OCI-LY3 (cell line): ENCODE measurements around the gene F5.

ENCODE experiments used
- H2AFZ ChIP-seq: fragments of 200-600, 300-600 bp; shearing (Covaris generic); 2 replicates; pipeline ENCODE4 v1.6.0; 2014; ENCODE audit warnings: antibody characterized with exemption, low read depth, low read length
- H3K27ac ChIP-seq: fragments of 200-600, 300-600 bp; sonication (generic); 2 replicates; pipeline ENCODE4 v1.5.1; 2014; ENCODE audit warnings: mild to moderate bottlenecking, low read length, moderate library complexity, mixed read lengths
- H3K27me3 ChIP-seq: fragments of 200-600, 300-600 bp; sonication (generic); 2 replicates; pipeline ENCODE4 v1.6.1; 2014; ENCODE audit warnings: low read depth, low read length, mixed read lengths
- H3K36me3 ChIP-seq: fragments of 200-600, 300-600 bp; sonication (generic); replicated peaks from 2 replicates; pipeline ENCODE3; 2014; ENCODE audit warnings: low read depth, low read length, mixed read lengths
- H3K4me1 ChIP-seq: fragments of 300-600, 200-600 bp; sonication (generic); 2 replicates; pipeline ENCODE4 v1.6.1; 2014; ENCODE audit warnings: low read length, mixed read lengths
- H3K4me2 ChIP-seq: fragments of 200-600, 300-600 bp; sonication (generic); 2 replicates; pipeline ENCODE4 v1.6.1; 2014; ENCODE audit warnings: low read length, mixed read lengths
- H3K4me3 ChIP-seq: fragments of 300-600, 200-600 bp; sonication (generic); 2 replicates; pipeline ENCODE4 v1.5.1; 2014; ENCODE audit warnings: antibody characterized with exemption, mild to moderate bottlenecking, low read length, moderate library complexity
- H3K79me2 ChIP-seq: fragments of 300-600, 200-600 bp; shearing (Covaris generic); 2 replicates; pipeline ENCODE4 v1.6.1; 2014; ENCODE audit warnings: mild to moderate bottlenecking, low read length, mixed read lengths
- H3K9ac ChIP-seq: fragments of 300-600, 200-600 bp; shearing (Covaris generic); 2 replicates; pipeline ENCODE4 v1.6.0; 2014; ENCODE audit warnings: mild to moderate bottlenecking, low read length, moderate library complexity
- H3K9me3 ChIP-seq: fragments of 200-600, 300-600 bp; shearing (Covaris generic); 2 replicates; pipeline ENCODE4 v1.6.1; 2014; ENCODE audit warnings: low read length, mixed read lengths; ENCODE audit not compliant: insufficient read depth
- H4K20me1 ChIP-seq: fragments of 200-600, 300-600 bp; sonication (generic); 2 replicates; pipeline ENCODE4 v1.6.1; 2016; ENCODE audit warnings: low read length, mixed read lengths; ENCODE audit not compliant: insufficient read depth
- CTCF ChIP-seq: fragments of 200-600, 300-600 bp; sonication (generic); IDR thresholded peaks from 2 replicates; pipeline ENCODE4 v1.5.1; 2014; ENCODE audit warnings: antibody characterized with exemption, low read length, low read depth
- EZH2phosphoT487 ChIP-seq: fragments of 200-600 bp; shearing (Covaris generic); IDR thresholded peaks from 2 replicates; pipeline ENCODE4 v1.6.1; 2018; ENCODE audit warnings: antibody characterized with exemption, mixed run types, low read depth

F5 gene

GRCh38 chr1:169630006-169630405 lies 43.7 kb upstream of the F5 start, which contains the start of gene SELP:
TSS of gene SELP (minus strand) at chr1:169630124. CDS start at chr1:169630074, 50 bp downstream.
- H3K4me1 ChIP-seq, result peaks cover 6% of the 10 kb centered on the region; the same call in 1 of the 2 replicates
- no peaks in the 10 kb centered on the region for H3K79me2 ChIP-seq
- H3K27me3 ChIP-seq, result no peaks in the 10 kb centered on the region
- no peak within 1 kb of the TSS for H3K4me3 ChIP-seq
- H3K27ac ChIP-seq, result no peak within 1 kb of the TSS
- H3K9me3 ChIP-seq, result peaks cover 32% of the 10 kb centered on the region
- H3K9ac ChIP-seq, result no peak within 1 kb of the TSS
- no peak within 1 kb of the TSS for H3K4me2 ChIP-seq
- H2AFZ ChIP-seq, result no peak within 1 kb of the TSS
- H3K36me3 ChIP-seq, result peaks cover 21% of the 10 kb centered on the region
- TF ChIP-seq CTCF (no peak), EZH2phosphoT487 (no peak)
- no peaks in the 10 kb centered on the region for H4K20me1 ChIP-seq

- H3K4me2 ChIP-seq, result no peak overlapping the region
- H3K4me3 ChIP-seq, result no peak overlapping the region
- H3K4me1 ChIP-seq, result no peaks in the 10 kb centered on the region
- no peak overlapping the region for H3K27ac ChIP-seq
- no peak overlapping the region for H2AFZ ChIP-seq
- H3K79me2 ChIP-seq, result no peaks in the 10 kb centered on the region
- H4K20me1 ChIP-seq, result no peaks in the 10 kb centered on the region
- H3K9me3 ChIP-seq, result no peaks in the 10 kb centered on the region
- H3K27me3 ChIP-seq, result no peaks in the 10 kb centered on the region
- no peak overlapping the region for H3K9ac ChIP-seq
- TF ChIP-seq CTCF (no peak), EZH2phosphoT487 (no peak)
- H3K36me3 ChIP-seq, result no peaks in the 10 kb centered on the region
Observed at GRCh38 chr1:169624912-169625311, 38.6 kb upstream of the F5 start.

- Histone ChIP-seq H2AFZ (no peak overlapping the region), H4K20me1 (no peaks in the 10 kb centered on the region), H3K79me2 (no peaks in the 10 kb centered on the region), H3K9ac (no peak overlapping the region), H3K27ac (no peak overlapping the region), H3K4me3 (no peak overlapping the region), H3K36me3 (no peaks in the 10 kb centered on the region), H3K27me3 (no peaks in the 10 kb centered on the region), H3K4me1 (no peaks in the 10 kb centered on the region), H3K9me3 (no peaks in the 10 kb centered on the region), H3K4me2 (no peak overlapping the region)
- TF ChIP-seq EZH2phosphoT487 (no peak), CTCF (no peak)
Observed at GRCh38 chr1:169624122-169624521, 37.8 kb upstream of the F5 start.

- Histone ChIP-seq H3K4me1 (no peaks in the 10 kb centered on the region), H3K27ac (no peak overlapping the region), H3K27me3 (no peaks in the 10 kb centered on the region), H3K79me2 (no peaks in the 10 kb centered on the region), H3K9ac (no peak overlapping the region), H3K36me3 (no peaks in the 10 kb centered on the region), H3K4me3 (no peak overlapping the region), H4K20me1 (no peaks in the 10 kb centered on the region), H3K4me2 (no peak overlapping the region), H2AFZ (no peak overlapping the region), H3K9me3 (no peaks in the 10 kb centered on the region)
- TF ChIP-seq EZH2phosphoT487 (no peak), CTCF (no peak)
Observed at GRCh38 chr1:169623132-169623926, 37.0 kb upstream of the F5 start.
